Activated CD4-positive, alpha-beta memory T cell treated with anti-CD3 and anti-CD28 coated beads, Interleukin-2, amount 10 ng/mL, durations not matched to agents 7 days and 5 days (primary cell): Measurements from ENCODE around the gene ZBTB25. TPM values are rescaled to one million over a fixed set of nuclear protein-coding genes. Genes with fewer than 3 reads are reported as not detected.
A peak's percentile ranks its signal among the peaks of the same experiment; 100 is the strongest.

Experiments used
- CTCF ChIA-PET: fragments of 350-600 bp; sonication (Branson Sonifier 250); formaldehyde crosslinking; loops from one replicate; lab custom pipeline; 2021; ENCODE audit warnings: antibody characterized with exemption, inconsistent platforms; lab: Charles Lee
- POLR2A ChIA-PET: fragments of 350-600 bp; sonication (Branson Sonifier 250); formaldehyde crosslinking; loops from one replicate; lab custom pipeline; 2021; ENCODE audit warnings: antibody characterized with exemption; lab: Charles Lee
- DNase-seq: peaks from one replicate; pipeline ENCODE4 v3.0.0-alpha.2; 2020
- H3K27ac Mint-ChIP-seq: one replicate; pipeline ENCODE4 v1.8.0; 2021; ENCODE audit warnings: mild to moderate bottlenecking, mixed read lengths
- H3K27me3 Mint-ChIP-seq: one replicate; pipeline ENCODE4 v1.8.0; 2021; ENCODE audit warnings: mixed read lengths
- H3K36me3 Mint-ChIP-seq: one replicate; pipeline ENCODE4 v1.8.0; 2021; ENCODE audit warnings: low read depth, mixed read lengths
- H3K4me1 Mint-ChIP-seq: one replicate; pipeline ENCODE4 v1.8.0; 2021; ENCODE audit warnings: mixed read lengths
- H3K4me3 Mint-ChIP-seq: one replicate; pipeline ENCODE4 v1.8.0; 2021; ENCODE audit warnings: mild to moderate bottlenecking, mixed read lengths
- H3K9me3 Mint-ChIP-seq: one replicate; pipeline ENCODE4 v1.8.0; 2021; ENCODE audit warnings: mixed read lengths
- total RNA-seq, 2 experiments: library from RNA; stranded (reverse); gene quantifications; one replicate each; pipeline ENCODE4 v1.2.3, GENCODE V29; 2021

ZBTB25 gene
- total RNA-seq, 2 experiments from 2014 or later: 38.8 to 40.5 TPM

DNA sequence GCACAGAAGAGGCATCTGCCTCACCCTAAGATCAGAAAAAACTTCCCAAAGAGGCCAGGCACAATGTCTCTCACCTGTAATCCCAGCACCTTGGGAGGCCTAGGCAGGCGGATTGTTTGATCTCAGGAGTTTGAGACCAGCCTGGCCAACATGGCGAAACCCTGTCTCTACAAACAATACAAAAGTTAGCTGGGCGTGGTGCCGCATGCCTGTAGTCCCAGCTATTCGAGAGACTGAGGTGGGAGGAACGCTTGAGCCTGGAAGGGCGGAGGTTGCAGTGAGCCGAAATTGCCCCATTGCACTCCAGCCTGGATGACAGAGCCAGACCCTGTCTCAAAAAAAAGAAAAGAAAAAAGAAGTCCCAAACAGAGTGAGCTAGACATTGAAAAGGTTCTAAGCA lies 5.4 kb upstream of the ZBTB25 start:
- H3K4me1 Mint-ChIP-seq: peaks cover 59% of the 10 kb centered on the region

DNA sequence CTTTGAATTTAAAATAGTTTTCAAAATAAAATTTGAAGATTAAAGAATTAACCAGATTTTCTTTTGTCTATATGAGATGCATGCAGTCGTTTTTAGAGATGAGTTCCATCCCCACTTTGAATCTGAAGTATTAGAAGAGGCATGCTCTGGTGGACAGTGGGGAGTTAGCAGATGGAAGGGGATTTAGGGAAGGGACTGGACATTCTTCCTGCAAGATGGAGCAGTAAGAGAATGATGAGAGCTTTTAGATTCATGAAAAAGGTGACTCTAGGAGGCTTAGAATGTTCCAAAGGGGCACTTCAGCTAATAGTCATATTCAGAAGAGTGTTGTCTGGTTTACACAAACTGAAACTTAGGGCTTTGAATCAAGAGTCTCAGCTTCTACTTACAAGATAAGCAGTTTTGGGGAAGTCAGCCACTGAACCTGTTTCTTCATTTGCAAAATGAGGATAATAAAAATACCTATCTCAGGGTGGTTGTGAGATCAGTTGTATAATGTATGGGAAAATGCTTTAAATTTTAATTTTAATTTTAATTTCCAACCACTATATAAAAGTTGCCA lies 4.7 kb upstream of the ZBTB25 start:
- ChIA-PET POLR2A (interaction anchor here (0.9 to 2.3 kb wide), 5 partner anchors 12 to 170 kb away, joined by 3 to 11 read pairs (median 3); partner anchors contain the start of gene MTHFD1), CTCF (interaction anchor here (1.0 to 4.4 kb wide), 7 partner anchors 11 to 383 kb away, joined by 3 to 30 read pairs (median 12); partner anchors contain the start of gene HSPA2)
- Mint-ChIP-seq H3K27ac (peak overlapping the region; percentile 91), H3K9me3 (no peaks in the 10 kb centered on the region), H3K4me1 (peaks cover 56% of the 10 kb centered on the region), H3K36me3 (peaks cover 38% of the 10 kb centered on the region), H3K27me3 (no peaks in the 10 kb centered on the region), H3K4me3 (peak overlapping the region; percentile 84)
- DNase-seq: no peak

More for the DNA sequence above, 5.4 kb upstream of the ZBTB25 start:
- peak overlapping the region; percentile 50 for H3K4me3 Mint-ChIP-seq
- peak overlapping the region; percentile 91 for H3K27ac Mint-ChIP-seq
- ChIA-PET CTCF (interaction anchor here (0.8 to 4.4 kb wide), 9 partner anchors 11 to 383 kb away, joined by 3 to 30 read pairs (median 7); partner anchors contain the start of gene HSPA2), POLR2A (interaction anchor here (1.0 to 2.3 kb wide), 3 partner anchors 12 to 122 kb away, joined by 3 to 11 read pairs (median 8); partner anchors contain the start of gene MTHFD1)
- H3K9me3 Mint-ChIP-seq: no peaks in the 10 kb centered on the region
- DNase-seq: no peak
- H3K36me3 Mint-ChIP-seq: peaks cover 40% of the 10 kb centered on the region
- no peaks in the 10 kb centered on the region for H3K27me3 Mint-ChIP-seq

DNA sequence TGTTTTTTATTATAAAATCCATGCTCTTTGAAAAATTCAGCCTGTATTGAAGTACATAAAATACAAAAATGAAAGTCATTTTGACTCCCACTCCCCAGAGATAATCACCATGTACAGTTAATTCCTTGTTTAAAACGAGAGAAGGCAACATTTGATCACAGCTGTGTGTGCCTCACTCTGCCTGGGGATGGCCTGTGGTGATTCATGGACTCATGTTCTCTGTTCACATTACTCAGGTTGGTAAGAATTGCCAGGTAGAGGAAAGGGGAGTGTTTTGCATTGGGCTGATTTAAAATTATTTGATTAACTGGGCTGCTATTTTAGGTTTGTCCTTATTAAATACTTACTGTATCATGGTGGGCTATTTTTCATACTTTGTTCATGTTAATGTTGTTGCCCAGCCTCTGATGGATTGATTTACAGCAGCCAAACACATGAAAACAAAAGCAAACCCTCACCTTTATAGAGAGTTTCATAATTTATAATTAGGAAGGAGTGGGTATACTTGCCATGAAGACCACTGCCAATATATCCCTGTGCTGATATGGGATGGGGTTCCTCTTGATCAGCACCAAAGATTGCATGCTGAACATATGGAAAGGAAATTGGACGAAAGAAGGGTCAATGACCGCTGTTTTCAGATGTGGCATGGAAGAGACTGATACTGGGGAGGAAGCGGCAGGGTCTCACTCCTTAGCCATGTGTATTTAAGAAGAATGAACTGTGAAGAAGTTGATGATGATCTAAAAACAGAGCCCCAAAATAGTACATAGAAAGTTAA lies 3.9 kb upstream of the ZBTB25 start:
- Mint-ChIP-seq H3K9me3 (no peaks in the 10 kb centered on the region), H3K4me3 (peak overlapping the region; percentile 84), H3K27ac (peak overlapping the region; percentile 91), H3K27me3 (no peaks in the 10 kb centered on the region), H3K4me1 (peaks cover 55% of the 10 kb centered on the region), H3K36me3 (peaks cover 43% of the 10 kb centered on the region)
- POLR2A ChIA-PET: interaction anchor here (0.9 to 3.7 kb wide), 7 partner anchors 11 to 170 kb away, joined by 3 to 28 read pairs (median 3); partner anchors contain the start of gene MTHFD1
- CTCF ChIA-PET: interaction anchor here (1.0 to 4.4 kb wide), 3 partner anchors 13 to 384 kb away, joined by 3 to 30 read pairs (median 7); no protein-coding TSS in a partner anchor
- peak; percentile 31 for DNase-seq

DNA sequence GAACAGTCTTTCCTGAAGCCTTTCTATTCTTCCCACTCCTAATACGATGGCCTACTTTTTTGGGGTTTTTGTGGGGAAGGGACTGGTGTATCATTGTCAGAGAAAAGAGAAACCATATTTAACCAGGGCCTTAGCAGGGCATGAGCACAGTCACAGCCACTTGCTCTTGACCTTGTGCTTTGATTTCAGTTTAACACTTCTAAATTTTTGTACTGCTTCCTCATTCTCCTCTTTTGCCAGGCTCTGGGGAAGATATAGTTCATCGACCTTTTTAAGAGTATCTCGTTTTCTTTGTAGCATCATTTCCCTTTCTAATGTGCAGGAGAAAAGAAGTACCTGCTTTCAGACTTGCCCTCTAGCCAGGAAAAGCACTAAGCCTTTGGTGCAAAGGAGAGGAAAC lies 3.1 kb upstream of the ZBTB25 start:
- H3K27ac Mint-ChIP-seq: peak overlapping the region; percentile 91
- H3K9me3 Mint-ChIP-seq: no peaks in the 10 kb centered on the region
- H3K27me3 Mint-ChIP-seq: no peaks in the 10 kb centered on the region
- DNase-seq: no peak
- peak overlapping the region; percentile 84 for H3K4me3 Mint-ChIP-seq
- H3K4me1 Mint-ChIP-seq: peaks cover 54% of the 10 kb centered on the region
- peaks cover 51% of the 10 kb centered on the region for H3K36me3 Mint-ChIP-seq
- CTCF ChIA-PET: no interaction called here
- POLR2A ChIA-PET: interaction anchor here (1.0 to 3.7 kb wide), 2 partner anchors 26 to 169 kb away, joined by 3 to 28 read pairs; no protein-coding TSS in a partner anchor

DNA sequence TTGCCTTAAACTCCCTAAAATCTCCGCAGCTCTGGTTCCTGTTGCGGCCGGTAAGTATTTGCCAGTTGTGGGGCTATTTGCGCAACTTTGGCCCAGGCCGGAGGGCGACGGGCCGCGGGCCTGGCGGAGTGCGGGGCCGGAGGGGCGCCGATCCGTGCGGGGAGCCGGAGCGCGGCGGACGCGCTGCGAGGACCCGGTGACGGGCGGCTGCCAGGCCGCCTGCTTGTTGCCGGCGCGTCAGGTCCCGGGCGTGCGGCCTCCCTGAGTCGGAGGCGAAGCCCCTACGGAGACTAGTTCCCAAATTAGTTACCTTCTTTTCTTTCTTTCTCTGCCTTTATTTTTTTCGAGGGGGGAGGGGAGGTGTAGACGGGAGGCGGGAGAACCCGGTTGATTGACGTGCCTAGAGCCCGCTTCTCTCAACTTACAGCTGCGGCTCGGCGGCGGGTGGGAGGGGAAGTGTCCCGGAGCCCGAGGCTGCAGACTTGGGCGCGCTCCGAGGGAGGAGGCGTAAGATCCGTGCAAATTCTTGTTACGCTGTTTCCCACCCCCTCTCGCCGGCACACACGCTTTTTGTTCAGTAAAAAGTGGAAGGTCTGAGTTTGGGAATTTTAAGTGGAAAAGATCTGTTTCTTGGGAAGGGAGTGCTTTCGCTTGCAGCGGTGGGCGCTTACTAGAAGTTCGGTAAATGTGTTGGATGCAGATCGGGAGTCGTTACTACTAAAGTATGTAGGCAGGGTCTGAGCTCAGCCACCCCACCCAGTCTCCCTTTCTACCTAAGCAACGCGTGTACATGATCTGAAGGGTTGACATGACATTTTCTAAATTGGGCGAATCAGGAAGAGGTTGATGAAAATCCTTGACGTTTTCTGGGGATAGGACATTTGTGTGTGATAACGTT lies 1.5 kb upstream of the ZBTB25 start:
- Mint-ChIP-seq H3K9me3 (no peaks in the 10 kb centered on the region), H3K36me3 (peaks cover 48% of the 10 kb centered on the region), H3K27me3 (no peaks in the 10 kb centered on the region), H3K4me1 (peaks cover 52% of the 10 kb centered on the region), H3K4me3 (peak overlapping the region; percentile 84), H3K27ac (peak overlapping the region; percentile 100)
- ChIA-PET POLR2A (interaction anchor here (0.5 to 6.5 kb wide), 29 partner anchors 9 to 651 kb away, joined by 3 to 75 read pairs (median 4); partner anchors contain the start of genes AKAP5, HSPA2, MTHFD1 and PPP1R36), CTCF (interaction anchor here (0.6 to 1.2 kb wide), 2 partner anchors 9 to 20 kb away, joined by 3 to 4 read pairs; no protein-coding TSS in a partner anchor)
- DNase-seq: peak; percentile 89

DNA sequence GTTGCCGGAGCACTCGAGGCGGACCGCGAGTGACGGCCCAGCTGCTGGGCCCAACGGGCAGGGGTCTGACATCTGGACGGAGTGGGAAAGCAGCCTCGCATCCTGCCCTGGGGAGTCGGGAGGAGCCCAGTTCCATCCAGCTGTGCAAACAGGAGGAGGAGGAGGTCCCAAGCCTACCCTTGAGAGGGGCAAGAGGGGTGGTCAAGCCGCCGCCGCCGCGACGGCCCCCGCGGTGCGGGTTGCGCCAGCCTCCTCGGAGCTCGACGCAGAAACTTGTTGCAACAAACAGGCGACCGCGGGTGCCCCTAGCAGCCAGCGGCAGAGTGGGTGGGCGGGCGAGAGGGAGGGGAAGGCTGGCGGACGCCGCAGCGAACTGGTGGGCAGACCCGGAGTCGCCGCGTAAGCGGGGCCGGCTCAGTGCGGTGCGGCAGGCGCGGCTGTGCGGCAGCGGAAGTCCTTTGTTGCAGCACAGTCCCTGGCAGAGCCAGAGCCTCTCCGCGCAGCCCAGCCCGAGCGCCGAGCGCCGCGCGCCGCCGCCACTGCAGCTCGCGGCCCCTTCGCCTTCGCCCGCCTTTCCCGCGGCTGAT lies 765 bp upstream of the ZBTB25 start, which contains the start of gene ZBTB1:
Gene ZBTB1, plus strand, starts transcription at position 461 of the 587 bp plus-strand sequence. CDS start 16,735 bp downstream, outside the sequence.
- H3K27me3 Mint-ChIP-seq: no peaks in the 10 kb centered on the region
- POLR2A ChIA-PET: interaction anchor here (0.6 to 6.5 kb wide), 28 partner anchors 9 to 650 kb away, joined by 3 to 75 read pairs (median 4); partner anchors contain the start of genes AKAP5, CHURC1, HSPA2 and MTHFD1

DNA sequence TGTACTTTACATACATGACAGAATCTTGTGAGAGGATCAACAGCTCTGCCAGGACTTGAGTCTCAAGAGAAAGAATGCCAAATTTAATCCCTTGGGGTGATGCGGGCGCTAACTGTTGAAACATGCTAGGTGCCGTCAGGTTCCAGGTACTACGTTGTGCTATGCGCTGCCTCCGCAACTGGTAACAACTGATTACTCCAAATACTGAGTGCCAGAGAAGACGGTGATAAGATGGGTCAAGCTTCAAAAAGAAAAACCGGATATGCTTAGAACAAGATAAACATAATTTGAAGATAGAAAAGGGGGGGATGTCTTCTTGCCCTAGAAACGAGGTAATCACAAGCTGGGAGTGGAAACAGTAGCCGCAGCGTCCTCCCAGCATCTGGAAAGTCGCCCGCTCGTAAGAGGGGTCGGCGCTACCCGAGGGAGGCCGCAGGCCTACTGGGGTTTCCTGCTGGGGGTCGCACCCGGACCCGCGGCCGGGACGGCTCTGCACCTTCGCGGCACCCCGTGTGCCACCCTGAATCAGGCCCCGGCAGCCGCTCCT lies 678 bp downstream of the ZBTB25 start:
- peak; percentile 29 for DNase-seq
- peak overlapping the region; percentile 99 for H3K27ac Mint-ChIP-seq

More for the DNA sequence above, 765 bp upstream of the ZBTB25 start, which contains the start of gene ZBTB1:
- Mint-ChIP-seq H3K4me1 (peaks cover 52% of the 10 kb centered on the region), H3K9me3 (no peaks in the 10 kb centered on the region), H3K27ac (peak within 1 kb of the TSS; percentile 100), H3K4me3 (peak within 1 kb of the TSS; percentile 94), H3K36me3 (peaks cover 51% of the 10 kb centered on the region)
- CTCF ChIA-PET: interaction anchor here (0.6 kb wide), 1 partner anchor 19 kb away, joined by 3 read pairs; no protein-coding TSS in a partner anchor
- DNase-seq: peak; percentile 87

DNA sequence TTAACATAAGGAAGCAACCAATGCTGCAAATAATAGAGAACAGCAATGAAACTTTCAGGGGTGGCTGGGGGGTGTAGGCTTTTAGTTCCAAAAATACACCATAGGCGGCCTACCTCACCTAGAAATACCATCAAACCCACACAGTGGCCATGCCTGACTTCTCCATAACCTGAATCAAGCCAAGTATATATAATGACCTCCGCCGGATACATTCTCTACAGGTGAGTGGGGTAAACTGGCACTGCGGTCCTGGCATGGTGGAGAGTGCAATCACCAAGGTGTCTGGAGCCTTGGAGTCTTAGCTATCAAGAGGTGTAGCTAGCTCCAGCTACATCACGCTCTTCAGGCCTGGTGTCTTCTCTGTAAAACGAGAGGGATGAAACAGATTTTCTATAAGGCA lies 1.2 kb downstream of the ZBTB25 start:
- peaks cover 43% of the 10 kb centered on the region for H3K4me1 Mint-ChIP-seq
- peak overlapping the region; percentile 94 for H3K4me3 Mint-ChIP-seq
- peaks cover 55% of the 10 kb centered on the region for H3K36me3 Mint-ChIP-seq
- peak overlapping the region; percentile 99 for H3K27ac Mint-ChIP-seq
- ChIA-PET POLR2A (interaction anchor here (0.7 to 6.5 kb wide), 22 partner anchors 8 to 638 kb away, joined by 3 to 75 read pairs (median 4); partner anchors contain the start of genes AKAP5, HSPA2 and MTHFD1), CTCF (interaction anchor here (1.0 to 2.5 kb wide), 6 partner anchors 8 to 164 kb away, joined by 3 to 21 read pairs (median 8); partner anchors contain the start of gene HSPA2)
- H3K27me3 Mint-ChIP-seq: no peaks in the 10 kb centered on the region
- H3K9me3 Mint-ChIP-seq: no peaks in the 10 kb centered on the region
- peak; percentile 35 for DNase-seq

More for the DNA sequence above, 678 bp downstream of the ZBTB25 start:
- peak overlapping the region; percentile 94 for H3K4me3 Mint-ChIP-seq
- ChIA-PET POLR2A (interaction anchor here (0.7 to 6.5 kb wide), 25 partner anchors 8 to 639 kb away, joined by 3 to 75 read pairs (median 4); partner anchors contain the start of genes AKAP5, CHURC1, HSPA2 and MTHFD1), CTCF (interaction anchor here (1.0 to 2.5 kb wide), 5 partner anchors 8 to 134 kb away, joined by 3 to 21 read pairs (median 8); partner anchors contain the start of gene HSPA2)
- no peaks in the 10 kb centered on the region for H3K27me3 Mint-ChIP-seq
- H3K36me3 Mint-ChIP-seq: peaks cover 57% of the 10 kb centered on the region
- peaks cover 44% of the 10 kb centered on the region for H3K4me1 Mint-ChIP-seq
- H3K9me3 Mint-ChIP-seq: no peaks in the 10 kb centered on the region

DNA sequence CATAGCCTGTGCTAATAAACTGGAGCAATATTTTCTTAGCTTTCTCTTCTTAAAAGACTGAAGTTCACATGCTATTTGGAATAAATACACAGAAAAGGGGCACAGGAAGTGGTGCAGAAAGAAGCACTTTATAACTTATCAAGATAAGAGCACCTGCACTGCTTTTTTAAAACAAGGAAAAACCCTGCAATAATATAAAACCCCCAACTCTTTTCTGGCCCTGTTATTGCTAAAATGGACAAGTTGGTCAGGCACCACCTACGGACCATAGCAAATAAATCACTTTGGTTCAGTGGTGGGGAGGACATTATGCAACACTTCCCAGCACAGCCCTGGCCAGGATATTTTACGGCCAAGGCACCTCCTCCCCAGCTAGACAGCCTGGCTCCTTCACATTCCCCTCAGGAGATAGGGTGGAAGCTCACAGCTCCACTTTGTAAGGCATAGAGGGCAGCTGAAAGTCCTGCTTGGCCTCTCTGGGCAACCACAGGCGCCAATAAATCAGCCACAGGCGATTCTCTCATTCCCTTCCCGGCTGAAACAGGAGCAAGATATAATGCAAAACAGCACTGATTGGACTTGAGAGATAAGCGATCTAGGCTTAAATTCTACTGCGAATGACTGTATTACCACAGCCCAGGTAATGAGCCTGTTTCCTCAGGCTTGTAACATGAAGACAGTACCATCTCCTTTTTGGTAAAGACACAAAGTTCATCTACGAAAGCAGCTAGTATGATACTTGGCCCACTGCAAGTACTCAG lies 2.0 kb downstream of the ZBTB25 start:
- H3K4me1 Mint-ChIP-seq: peaks cover 42% of the 10 kb centered on the region

DNA sequence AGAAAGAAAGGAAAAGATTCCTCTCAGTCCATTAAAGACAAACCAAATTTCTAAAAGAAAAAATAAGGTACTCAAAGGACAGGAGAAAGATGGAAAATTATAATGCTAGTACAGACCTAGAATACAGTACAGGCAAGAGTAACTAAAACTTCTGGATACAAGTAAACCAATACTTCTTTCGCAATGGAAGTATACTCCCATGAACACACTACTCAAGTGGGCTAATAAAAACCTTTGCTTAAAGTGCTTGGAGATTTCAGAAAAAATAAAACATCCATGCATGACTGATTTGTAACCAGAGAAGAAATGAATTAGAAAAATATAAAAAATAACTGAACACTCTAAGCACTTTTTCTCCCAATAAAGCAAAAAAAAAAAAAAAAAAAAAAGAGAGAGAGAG lies 3.5 kb downstream of the ZBTB25 start:
- Mint-ChIP-seq H3K27me3 (no peaks in the 10 kb centered on the region), H3K4me3 (peak overlapping the region; percentile 57), H3K9me3 (no peaks in the 10 kb centered on the region), H3K4me1 (peaks cover 44% of the 10 kb centered on the region), H3K36me3 (peaks cover 47% of the 10 kb centered on the region), H3K27ac (peak overlapping the region; percentile 99)
- DNase-seq: no peak
- POLR2A ChIA-PET: interaction anchor here (1.4 to 6.5 kb wide), 4 partner anchors 11 to 112 kb away, joined by 3 to 75 read pairs (median 28); partner anchors contain the start of genes AKAP5 and MTHFD1
- CTCF ChIA-PET: interaction anchor here (2.5 kb wide), 1 partner anchor 11 kb away, joined by 21 read pairs; no protein-coding TSS in a partner anchor

More for the DNA sequence above, 2.0 kb downstream of the ZBTB25 start:
- H3K9me3 Mint-ChIP-seq: no peaks in the 10 kb centered on the region
- no peaks in the 10 kb centered on the region for H3K27me3 Mint-ChIP-seq
- DNase-seq: peak; percentile 18
- H3K4me3 Mint-ChIP-seq: peak overlapping the region; percentile 94
- POLR2A ChIA-PET: interaction anchor here (0.8 to 6.5 kb wide), 16 partner anchors 10 to 163 kb away, joined by 3 to 75 read pairs (median 7); partner anchors contain the start of genes AKAP5, HSPA2 and MTHFD1
- peaks cover 54% of the 10 kb centered on the region for H3K36me3 Mint-ChIP-seq
- H3K27ac Mint-ChIP-seq: peak overlapping the region; percentile 99
- CTCF ChIA-PET: interaction anchor here (0.9 to 2.5 kb wide), 6 partner anchors 9 to 163 kb away, joined by 3 to 21 read pairs (median 8); partner anchors contain the start of gene HSPA2
